MM.1S (cell line): ENCODE data around the gene PLEK.

ENCODE experiments used
- EZH2 ChIP-seq: fragments of 300-600 bp; sonication (generic); optimal IDR thresholded peaks from 2 replicates; pipeline ENCODE3; 2017; ENCODE audit warnings: low read depth, mild to moderate bottlenecking, antibody characterized with exemption, low read length, mixed read lengths
- TF ChIP-seq, protein P1 (sequence below): fragments of 300-600 bp; sonication (generic); IDR thresholded peaks from 2 replicates; pipeline ENCODE4 v1.5.1; 2016; ENCODE audit warnings: antibody characterized with exemption, low read length, mixed read lengths

DNA sequence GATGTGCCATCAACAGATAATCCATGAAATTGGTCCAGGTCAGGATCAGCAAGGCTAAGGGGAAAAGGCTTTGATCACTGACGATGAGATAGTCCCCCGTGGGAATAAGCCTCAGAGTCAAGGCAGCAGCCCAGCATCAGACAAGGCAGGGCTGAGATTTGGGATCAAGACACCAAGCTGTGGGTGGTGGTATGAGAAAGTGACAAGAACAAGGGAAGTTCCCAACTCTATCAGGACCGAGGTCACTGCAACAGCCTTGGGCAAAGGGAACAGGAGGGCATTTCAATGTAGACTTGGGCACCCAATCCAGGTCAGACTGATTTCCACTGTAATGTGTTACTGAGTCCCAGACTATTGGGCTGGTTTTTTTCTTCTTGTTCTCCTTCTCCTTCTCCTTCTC is 18.7 kb downstream of the PLEK start:
- TF ChIP-seq, protein P1, sequence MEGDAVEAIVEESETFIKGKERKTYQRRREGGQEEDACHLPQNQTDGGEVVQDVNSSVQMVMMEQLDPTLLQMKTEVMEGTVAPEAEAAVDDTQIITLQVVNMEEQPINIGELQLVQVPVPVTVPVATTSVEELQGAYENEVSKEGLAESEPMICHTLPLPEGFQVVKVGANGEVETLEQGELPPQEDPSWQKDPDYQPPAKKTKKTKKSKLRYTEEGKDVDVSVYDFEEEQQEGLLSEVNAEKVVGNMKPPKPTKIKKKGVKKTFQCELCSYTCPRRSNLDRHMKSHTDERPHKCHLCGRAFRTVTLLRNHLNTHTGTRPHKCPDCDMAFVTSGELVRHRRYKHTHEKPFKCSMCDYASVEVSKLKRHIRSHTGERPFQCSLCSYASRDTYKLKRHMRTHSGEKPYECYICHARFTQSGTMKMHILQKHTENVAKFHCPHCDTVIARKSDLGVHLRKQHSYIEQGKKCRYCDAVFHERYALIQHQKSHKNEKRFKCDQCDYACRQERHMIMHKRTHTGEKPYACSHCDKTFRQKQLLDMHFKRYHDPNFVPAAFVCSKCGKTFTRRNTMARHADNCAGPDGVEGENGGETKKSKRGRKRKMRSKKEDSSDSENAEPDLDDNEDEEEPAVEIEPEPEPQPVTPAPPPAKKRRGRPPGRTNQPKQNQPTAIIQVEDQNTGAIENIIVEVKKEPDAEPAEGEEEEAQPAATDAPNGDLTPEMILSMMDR = no peak
- TF ChIP-seq EZH2 = no peak
